Measurements from ENCODE around the gene PTPRT.

PTPRT gene

DNA sequence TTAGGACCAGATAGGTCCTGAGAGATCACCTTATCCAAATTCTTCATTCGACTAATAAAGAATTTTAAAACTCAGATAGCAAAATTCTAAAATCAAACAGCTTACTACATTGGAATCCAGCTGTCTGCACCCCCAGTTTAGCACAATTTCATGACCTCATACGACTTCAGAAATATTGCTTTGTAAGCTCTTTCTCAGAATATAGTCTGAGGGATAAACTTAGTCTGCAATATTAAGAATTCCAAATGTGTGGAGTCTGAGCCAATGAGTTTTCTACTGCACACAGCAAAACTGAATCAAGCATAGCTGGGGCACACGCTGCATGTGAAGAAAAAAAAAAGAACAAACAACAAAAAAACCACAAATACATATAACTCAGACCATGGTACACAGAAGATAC, 1029.9 kb downstream of the PTPRT start:
- Histone ChIP-seq H3K27me3 (no peaks in the 10 kb centered on the region), H3K9me3 (no peaks in the 10 kb centered on the region), H3K4me1 (ENCODE audit: control insufficient read depth in 1 of 2, insufficient read depth in 1 of 2, low read depth in 1 of 2, low read length in 1 of 2) (no peaks in the 10 kb centered on the region), H3K36me3 (no peaks in the 10 kb centered on the region), H3K27ac (no peak overlapping the region), H3K4me3 (ENCODE audit: low read depth in 1 of 2, low read length in 1 of 2) (no peak overlapping the region)
- TF ChIP-seq, protein P1, sequence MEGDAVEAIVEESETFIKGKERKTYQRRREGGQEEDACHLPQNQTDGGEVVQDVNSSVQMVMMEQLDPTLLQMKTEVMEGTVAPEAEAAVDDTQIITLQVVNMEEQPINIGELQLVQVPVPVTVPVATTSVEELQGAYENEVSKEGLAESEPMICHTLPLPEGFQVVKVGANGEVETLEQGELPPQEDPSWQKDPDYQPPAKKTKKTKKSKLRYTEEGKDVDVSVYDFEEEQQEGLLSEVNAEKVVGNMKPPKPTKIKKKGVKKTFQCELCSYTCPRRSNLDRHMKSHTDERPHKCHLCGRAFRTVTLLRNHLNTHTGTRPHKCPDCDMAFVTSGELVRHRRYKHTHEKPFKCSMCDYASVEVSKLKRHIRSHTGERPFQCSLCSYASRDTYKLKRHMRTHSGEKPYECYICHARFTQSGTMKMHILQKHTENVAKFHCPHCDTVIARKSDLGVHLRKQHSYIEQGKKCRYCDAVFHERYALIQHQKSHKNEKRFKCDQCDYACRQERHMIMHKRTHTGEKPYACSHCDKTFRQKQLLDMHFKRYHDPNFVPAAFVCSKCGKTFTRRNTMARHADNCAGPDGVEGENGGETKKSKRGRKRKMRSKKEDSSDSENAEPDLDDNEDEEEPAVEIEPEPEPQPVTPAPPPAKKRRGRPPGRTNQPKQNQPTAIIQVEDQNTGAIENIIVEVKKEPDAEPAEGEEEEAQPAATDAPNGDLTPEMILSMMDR (IDR thresholded peaks at IDR 0.05): no peak

DNA sequence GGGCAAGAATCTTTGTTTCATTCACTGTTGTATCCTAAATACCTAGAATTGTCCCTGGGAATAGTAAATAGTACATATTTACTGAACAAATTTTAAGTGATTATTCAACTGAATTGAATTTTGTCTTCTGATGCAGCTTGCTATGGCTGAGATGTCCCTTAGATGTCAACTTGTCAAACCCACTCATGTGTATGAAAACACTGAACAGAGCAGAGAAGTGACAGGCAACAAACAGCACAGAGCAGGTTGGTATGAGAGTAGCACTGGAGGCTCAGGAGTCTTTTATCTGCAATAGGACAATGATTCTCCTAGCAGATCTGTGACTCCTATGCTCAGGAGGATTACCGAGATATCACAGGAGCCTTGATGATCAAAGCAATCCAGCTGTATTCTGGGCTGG, 1031.4 kb downstream of the PTPRT start:
- Histone ChIP-seq H3K27me3 (no peaks in the 10 kb centered on the region), H3K27ac (no peak overlapping the region), H3K4me1 (ENCODE audit: control insufficient read depth in 1 of 2, insufficient read depth in 1 of 2, low read depth in 1 of 2, low read length in 1 of 2) (no peaks in the 10 kb centered on the region), H3K36me3 (no peaks in the 10 kb centered on the region), H3K9me3 (no peaks in the 10 kb centered on the region), H3K4me3 (ENCODE audit: low read depth in 1 of 2, low read length in 1 of 2) (no peak overlapping the region)
- TF ChIP-seq, protein P1 (IDR thresholded peaks at IDR 0.05): no peak

GRCh38 chr20:42155586-42155985, 1034.1 kb downstream of the PTPRT start:
- H3K36me3 ChIP-seq: no peaks in the 10 kb centered on the region
- no peaks in the 10 kb centered on the region for H3K9me3 ChIP-seq
- H3K27me3 ChIP-seq: no peaks in the 10 kb centered on the region
- no peak overlapping the region for H3K27ac ChIP-seq
- TF ChIP-seq, protein P1 (IDR thresholded peaks at IDR 0.05): no peak
- H3K4me3 ChIP-seq (ENCODE audit: low read depth in 1 of 2, low read length in 1 of 2): no peak overlapping the region
- H3K4me1 ChIP-seq (ENCODE audit: control insufficient read depth in 1 of 2, insufficient read depth in 1 of 2, low read depth in 1 of 2, low read length in 1 of 2): no peaks in the 10 kb centered on the region

GRCh38 chr20:42152575-42152974, 1037.1 kb downstream of the PTPRT start:
- H3K27ac ChIP-seq: no peak overlapping the region
- no peaks in the 10 kb centered on the region for H3K27me3 ChIP-seq
- no peaks in the 10 kb centered on the region for H3K4me1 ChIP-seq (ENCODE audit: control insufficient read depth in 1 of 2, insufficient read depth in 1 of 2, low read depth in 1 of 2, low read length in 1 of 2)
- H3K9me3 ChIP-seq: no peaks in the 10 kb centered on the region
- no peak overlapping the region for H3K4me3 ChIP-seq (ENCODE audit: low read depth in 1 of 2, low read length in 1 of 2)
- H3K36me3 ChIP-seq: no peaks in the 10 kb centered on the region
- TF ChIP-seq, protein P1 (IDR thresholded peaks at IDR 0.05): no peak

DNA sequence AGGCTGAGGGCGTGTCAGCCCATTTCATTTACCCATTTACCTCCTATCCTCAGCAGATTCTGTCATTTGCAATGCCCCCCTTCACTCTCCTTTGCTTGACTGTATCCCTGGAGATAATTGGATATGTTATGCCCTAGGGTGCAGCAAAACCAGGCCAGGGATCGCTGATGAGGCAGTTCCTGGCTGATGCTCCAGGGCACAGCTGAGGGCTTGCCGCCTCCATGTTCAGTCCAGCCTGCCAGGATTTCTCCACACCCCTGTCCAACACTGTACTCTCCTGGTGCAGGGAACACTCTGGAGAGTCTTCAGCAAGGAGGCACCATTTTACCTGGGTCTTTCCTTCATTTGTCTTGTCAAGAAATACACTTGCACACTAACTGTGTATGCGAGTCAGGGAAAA, 1039.5 kb downstream of the PTPRT start:
- Histone ChIP-seq H3K27me3 (no peaks in the 10 kb centered on the region), H3K9me3 (no peaks in the 10 kb centered on the region), H3K4me1 (ENCODE audit: control insufficient read depth in 1 of 2, insufficient read depth in 1 of 2, low read depth in 1 of 2, low read length in 1 of 2) (no peaks in the 10 kb centered on the region), H3K4me3 (ENCODE audit: low read depth in 1 of 2, low read length in 1 of 2) (no peak overlapping the region), H3K36me3 (no peaks in the 10 kb centered on the region), H3K27ac (no peak overlapping the region)
- TF ChIP-seq, protein P1 (IDR thresholded peaks at IDR 0.05): no peak

DNA sequence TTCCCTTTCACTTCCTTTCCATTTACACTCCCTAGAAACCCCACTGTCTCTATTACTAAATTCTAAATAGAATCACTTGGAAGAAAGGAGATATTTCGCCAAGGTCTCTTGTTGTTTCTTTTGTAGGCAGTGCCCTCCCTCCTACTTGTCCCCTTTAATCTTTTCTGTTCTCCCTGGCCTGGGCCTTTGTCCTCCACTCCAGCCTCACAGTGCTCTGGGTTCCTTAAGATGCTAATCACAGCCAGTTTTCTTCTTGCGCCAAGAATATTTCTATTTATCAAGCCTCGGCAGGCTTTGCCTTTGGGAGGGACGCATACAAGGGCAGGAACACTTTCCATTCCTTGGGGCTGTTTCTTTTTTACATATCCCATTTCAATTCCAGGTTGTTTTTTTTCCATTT, 1051.0 kb downstream of the PTPRT start:
- TF ChIP-seq, protein P1 (IDR thresholded peaks at IDR 0.05): no peak
- Histone ChIP-seq H3K9me3 (no peaks in the 10 kb centered on the region), H3K4me1 (ENCODE audit: control insufficient read depth in 1 of 2, insufficient read depth in 1 of 2, low read depth in 1 of 2, low read length in 1 of 2) (no peaks in the 10 kb centered on the region), H3K4me3 (ENCODE audit: low read depth in 1 of 2, low read length in 1 of 2) (no peak overlapping the region), H3K36me3 (no peaks in the 10 kb centered on the region), H3K27ac (no peak overlapping the region), H3K27me3 (no peaks in the 10 kb centered on the region)

All from neutrophil (primary cell).